ENCODE measurements around the gene KLHL22.

- TF ChIP-seq CTCF (conservative IDR thresholded peaks at IDR 0.05 in 1 of 2, IDR thresholded peaks at IDR 0.05 in 1 of 2; ENCODE audit: extremely low read depth in 1 of 2, insufficient read depth in 1 of 2, low read depth in 1 of 2, low read length in 2 of 2) (peak; percentile 85 to 91), EZH2 (IDR thresholded peaks at IDR 0.05; ENCODE audit: borderline replicate concordance, low read length) (no peak)
Measured at GRCh38 chr22:20456064-20456721, 39.4 kb downstream of the KLHL22 start.

Data from mammary epithelial cell (primary cell).